Measurements from ENCODE around the gene CACNB4.
"Not testable (repeated sequence)": the region's sequence is repeated elsewhere in the genome, so short reads cannot be mapped to it uniquely, and the experiment has no call there.

The CACNB4 gene

GRCh38 chr2:152099367-152100050, 665 bp upstream of the CACNB4 start:
- DNase-seq (ENCODE audit: low read depth) = no peak

GRCh38 chr2:152097801-152098495, 896 bp downstream of the CACNB4 start:
- no peak for TF ChIP-seq CTCF (conservative IDR thresholded peaks at IDR 0.05; ENCODE audit: low read depth, low read length)
- no peak for DNase-seq (ENCODE audit: low read depth)
- peak overlapping the region; percentile 59 for H3K4me3 ChIP-seq (ENCODE audit: low read length)

More at GRCh38 chr2:152099367-152100050, 665 bp upstream of the CACNB4 start:
- no peak for TF ChIP-seq CTCF (conservative IDR thresholded peaks at IDR 0.05; ENCODE audit: low read depth, low read length)
- peak overlapping the region; percentile 59 for H3K4me3 ChIP-seq (ENCODE audit: low read length)

GRCh38 chr2:152097290-152097800, 1.5 kb downstream of the CACNB4 start:
- DNase-seq (ENCODE audit: low read depth) = no peak
- TF ChIP-seq CTCF (conservative IDR thresholded peaks at IDR 0.05; ENCODE audit: low read depth, low read length) = no peak
- peak overlapping the region; percentile 59 for H3K4me3 ChIP-seq (ENCODE audit: low read length)

- DNase-seq (ENCODE audit: low read depth) = no peak
- H3K4me3 ChIP-seq (ENCODE audit: low read length) = no peak overlapping the region
- no peak for TF ChIP-seq CTCF (conservative IDR thresholded peaks at IDR 0.05; ENCODE audit: low read depth, low read length)
Measured at GRCh38 chr2:152095146-152095545, 3.7 kb downstream of the CACNB4 start.

GRCh38 chr2:152094014-152094413, 4.8 kb downstream of the CACNB4 start:
- H3K4me3 ChIP-seq (ENCODE audit: low read length) = no peak overlapping the region
- no peak for DNase-seq (ENCODE audit: low read depth)
- no peak for TF ChIP-seq CTCF (conservative IDR thresholded peaks at IDR 0.05; ENCODE audit: low read depth, low read length)

- TF ChIP-seq CTCF (conservative IDR thresholded peaks at IDR 0.05; ENCODE audit: low read depth, low read length) = no peak
- no peak overlapping the region for H3K4me3 ChIP-seq (ENCODE audit: low read length)
- no peak for DNase-seq (ENCODE audit: low read depth)
Measured at GRCh38 chr2:152093464-152093863, 5.4 kb downstream of the CACNB4 start.

GRCh38 chr2:152092095-152092494, 6.7 kb downstream of the CACNB4 start:
- no peak for TF ChIP-seq CTCF (conservative IDR thresholded peaks at IDR 0.05; ENCODE audit: low read depth, low read length)
- no peak for DNase-seq (ENCODE audit: low read depth)
- no peak overlapping the region for H3K4me3 ChIP-seq (ENCODE audit: low read length)

GRCh38 chr2:152090726-152091125, 8.1 kb downstream of the CACNB4 start:
- DNase-seq (ENCODE audit: low read depth); H3K4me3 ChIP-seq (ENCODE audit: low read length): not testable (repeated sequence)

Measured in retinal pigment epithelial cell (primary cell).